Ammon's horn (tissue), 1 donor: ENCODE results near the gene AVP.

Experiments
- DNase-seq: peaks from one replicate; pipeline ENCODE4 v3.0.0-alpha.2; 2016; ENCODE audit warnings: low spot score

Gene AVP

DNA sequence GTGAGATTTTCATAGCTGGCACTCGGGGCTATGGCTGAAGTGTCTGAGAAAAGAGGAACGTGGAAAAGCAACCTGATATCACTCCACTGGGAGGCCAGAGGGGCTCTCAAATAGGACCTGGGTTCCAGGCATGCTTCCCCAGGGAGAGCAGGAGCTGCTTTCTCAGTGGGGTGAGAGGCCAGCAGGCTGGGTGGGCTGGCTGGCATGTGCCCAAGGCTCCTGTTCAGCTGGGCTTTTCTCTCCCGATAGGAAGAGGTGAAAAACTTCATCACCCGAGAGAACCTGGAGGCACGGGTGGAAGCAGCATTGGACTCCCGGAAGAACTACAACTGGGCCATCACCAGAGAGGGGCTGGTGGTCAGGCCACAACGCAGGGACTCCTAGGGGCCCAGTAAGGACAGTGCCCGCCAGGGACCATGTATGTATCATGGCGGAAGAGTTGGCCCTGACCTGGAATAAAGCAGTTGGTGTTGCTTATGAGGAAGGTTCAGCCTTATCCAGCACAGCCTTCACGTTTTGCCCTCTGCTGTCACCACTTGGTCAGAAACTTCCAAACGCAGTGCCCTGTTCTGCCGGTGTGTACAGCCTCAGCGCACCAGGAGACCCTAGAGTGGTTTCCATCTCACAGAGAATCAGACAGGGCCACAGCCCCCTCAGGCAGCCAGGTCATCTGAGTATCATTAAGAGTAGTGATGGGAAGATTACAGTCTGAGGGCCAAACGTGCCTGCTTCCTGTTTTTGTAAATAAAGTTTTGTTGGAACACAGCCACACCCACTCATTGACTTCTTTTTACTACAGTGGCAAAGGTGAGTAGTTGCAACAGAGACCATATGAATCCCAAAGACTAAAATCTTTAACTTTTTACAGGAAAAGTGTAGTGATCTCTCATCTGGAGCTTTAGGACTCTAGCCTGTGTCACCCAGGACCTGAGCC is 36.8 kb downstream of the AVP start:
- DNase-seq = no peak

DNA sequence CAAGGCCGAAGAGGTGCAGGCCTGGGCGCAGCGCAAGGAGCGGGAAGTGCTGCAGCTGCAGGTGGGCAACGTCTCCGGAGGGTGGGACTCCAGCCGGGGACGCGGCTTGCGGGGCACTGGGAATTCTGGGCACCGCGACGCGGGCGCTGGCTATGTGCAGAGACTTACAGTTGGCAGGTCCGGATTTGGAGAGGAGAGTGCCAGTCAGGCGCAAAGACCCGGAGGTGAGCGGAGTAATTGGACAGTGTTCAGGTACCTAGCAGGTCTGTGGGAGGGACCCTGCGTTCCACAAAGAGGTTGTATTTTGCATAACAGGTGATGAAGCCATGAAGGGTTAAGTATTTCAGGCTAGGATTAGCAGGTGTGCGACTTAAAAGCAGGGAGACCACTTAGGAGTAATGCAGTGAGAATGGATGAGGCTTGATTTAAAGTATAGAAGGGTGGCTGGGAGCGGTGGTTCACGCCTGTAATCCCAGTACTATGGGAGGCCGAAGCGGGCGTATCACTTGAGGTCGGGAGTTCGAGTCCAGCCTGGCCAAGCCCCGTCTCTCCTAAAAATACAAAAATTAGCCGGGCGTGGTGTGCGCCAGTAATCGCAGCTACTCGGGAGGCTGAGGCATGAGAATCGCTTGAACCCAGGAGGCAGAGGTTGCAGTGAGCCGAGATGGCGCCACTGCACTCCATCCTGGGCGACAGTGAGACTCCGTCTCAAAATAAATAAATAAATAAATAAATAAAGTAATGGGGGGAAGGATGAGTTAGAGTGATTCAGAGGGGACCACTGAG is 37.7 kb downstream of the AVP start:
- no peak for DNase-seq

DNA sequence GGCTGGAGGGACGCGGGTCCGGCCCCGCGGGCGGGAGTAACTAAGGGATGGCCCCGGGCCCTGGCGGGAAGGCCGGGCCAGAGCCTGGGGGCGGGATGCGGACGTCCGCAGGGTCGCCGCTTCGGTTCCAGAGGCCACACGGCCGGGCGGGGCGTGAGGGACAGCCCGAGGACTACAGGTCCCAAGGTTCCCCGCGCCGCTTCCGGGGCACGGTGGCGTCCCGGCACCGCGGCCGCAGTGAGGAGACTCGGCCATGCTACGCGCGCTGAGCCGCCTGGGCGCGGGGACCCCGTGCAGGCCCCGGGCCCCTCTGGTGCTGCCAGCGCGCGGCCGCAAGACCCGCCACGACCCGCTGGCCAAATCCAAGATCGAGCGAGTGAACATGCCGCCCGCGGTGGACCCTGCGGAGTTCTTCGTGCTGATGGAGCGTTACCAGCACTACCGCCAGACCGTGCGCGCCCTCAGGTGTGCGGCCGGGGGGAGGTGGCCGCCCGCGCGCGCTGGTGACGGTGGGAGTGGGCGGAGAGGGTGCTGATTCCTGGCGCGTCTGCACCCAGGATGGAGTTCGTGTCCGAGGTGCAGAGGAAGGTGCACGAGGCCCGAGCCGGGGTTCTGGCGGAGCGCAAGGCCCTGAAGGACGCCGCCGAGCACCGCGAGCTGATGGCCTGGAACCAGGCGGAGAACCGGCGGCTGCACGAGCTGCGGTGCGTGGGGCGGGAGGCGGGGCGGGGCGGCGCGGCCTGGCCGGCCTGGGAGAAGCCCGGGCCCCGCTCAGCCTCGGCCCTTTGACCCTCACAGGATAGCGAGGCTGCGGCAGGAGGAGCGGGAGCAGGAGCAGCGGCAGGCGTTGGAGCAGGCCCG is 38.5 kb downstream of the AVP start, which contains the start of gene MRPS26:
MRPS26 (plus strand) TSS at position 237 of the 861 bp plus-strand sequence; CDS start at position 254, 17 bp downstream.
- peak; percentile 93 for DNase-seq

DNA sequence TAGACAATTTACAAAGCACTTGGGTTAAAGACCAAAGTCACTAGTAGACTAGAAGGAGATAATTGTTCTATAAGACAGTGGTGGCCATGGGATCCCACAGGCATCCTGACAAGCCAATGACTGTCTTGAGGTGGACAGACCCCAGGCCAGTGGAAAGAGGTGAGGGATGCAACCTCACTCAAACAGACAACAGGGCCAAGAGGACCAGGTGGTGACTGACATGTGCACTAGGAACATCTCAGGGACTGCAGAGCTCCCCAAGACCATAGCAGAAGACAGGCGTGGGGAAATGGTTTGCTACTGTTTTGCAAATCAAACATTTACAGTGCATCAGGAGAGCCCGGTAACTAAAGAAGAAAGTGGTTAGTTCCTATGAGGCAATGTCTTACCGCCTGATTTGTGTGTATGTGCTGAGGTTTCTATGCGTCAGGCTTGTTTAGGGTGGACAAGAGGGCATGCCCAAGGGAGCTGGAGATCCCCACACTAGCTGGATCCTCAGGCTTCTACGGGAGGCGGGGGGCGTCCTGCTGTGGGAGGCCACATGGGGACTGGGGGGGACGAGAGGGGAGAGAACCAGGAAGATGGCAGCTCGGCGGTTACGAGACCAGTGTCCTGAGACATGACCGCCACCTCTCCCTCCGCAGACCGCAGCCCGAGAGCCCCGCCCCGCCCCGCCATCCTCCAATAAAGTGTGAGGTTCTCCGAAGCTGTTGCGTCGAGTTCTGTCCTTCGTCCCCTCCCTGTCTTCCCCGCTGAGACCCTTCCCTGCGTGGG is 39.3 kb downstream of the AVP start:
- DNase-seq = peak; percentile 83

DNA sequence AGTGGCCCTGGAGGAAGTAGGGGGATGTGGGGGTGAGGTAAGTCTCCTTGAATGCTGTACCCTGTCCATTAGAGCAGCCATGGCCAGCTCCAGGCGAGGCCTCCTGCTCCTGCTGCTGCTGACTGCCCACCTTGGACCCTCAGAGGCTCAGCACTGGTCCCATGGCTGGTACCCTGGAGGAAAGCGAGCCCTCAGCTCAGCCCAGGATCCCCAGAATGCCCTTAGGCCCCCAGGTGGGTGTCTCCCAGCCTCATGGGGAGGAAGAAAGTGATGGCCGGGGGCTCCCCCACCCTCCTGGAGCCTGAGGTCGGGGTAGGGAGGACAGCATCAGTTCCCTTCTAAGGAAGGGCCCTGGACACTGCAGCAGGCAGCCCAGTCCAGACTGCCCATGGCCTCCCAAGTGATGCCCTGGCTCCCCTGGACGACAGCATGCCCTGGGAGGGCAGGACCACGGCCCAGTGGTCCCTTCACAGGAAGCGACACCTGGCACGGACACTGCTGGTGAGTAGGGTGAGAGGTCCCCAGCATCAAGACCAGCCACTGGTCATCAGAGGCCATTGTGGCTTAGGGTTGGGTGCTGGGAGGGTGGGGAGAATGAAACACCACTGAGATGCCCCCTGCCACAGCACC is 40.1 kb downstream of the AVP start:
- DNase-seq = no peak

DNA sequence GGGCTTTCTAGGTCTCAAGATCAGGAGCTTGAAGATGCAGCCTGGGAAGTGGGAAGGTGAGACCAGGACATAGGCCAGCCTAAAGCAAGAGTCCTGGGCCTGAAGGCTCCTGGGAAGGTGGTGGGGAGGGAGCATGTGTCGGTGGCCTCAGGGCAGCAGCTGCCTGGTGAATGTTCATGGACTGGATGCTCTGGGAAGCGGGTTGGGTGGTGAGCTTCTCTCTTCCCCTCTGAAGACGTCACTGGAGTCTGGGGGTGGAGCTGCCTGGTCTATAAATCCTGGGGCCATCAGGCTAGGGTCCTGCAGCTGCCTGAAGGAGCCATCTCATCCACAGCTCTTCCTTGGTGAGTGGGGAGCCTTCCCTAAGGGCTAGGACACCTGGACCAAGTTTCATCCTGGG is 41.2 kb downstream of the AVP start, which contains the start of gene GNRH2:
GNRH2 (plus strand) TSS at position 301 of the 400 bp plus-strand sequence. CDS start 793 bp downstream, outside the sequence.
- DNase-seq = no peak

DNA sequence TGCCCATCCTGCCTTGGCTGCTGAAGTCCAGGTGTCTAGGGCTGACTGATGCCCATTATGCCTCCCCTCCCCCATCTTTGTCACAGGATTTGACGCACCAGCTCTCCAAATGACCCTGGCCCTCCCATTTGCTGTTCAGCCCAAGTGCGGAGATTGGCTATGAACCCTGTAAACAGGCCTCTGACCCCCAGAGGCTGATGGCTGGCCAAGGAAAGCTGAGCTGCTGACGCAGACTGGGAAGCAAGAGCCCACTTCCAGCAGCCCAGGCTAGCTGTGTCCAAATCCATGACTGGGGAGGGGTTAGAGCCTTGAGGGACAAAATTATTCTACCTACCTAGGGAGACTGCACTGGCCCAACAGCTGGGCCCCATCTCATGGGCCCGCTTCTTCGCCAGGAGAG is 41.9 kb downstream of the AVP start:
- no peak for DNase-seq

DNA sequence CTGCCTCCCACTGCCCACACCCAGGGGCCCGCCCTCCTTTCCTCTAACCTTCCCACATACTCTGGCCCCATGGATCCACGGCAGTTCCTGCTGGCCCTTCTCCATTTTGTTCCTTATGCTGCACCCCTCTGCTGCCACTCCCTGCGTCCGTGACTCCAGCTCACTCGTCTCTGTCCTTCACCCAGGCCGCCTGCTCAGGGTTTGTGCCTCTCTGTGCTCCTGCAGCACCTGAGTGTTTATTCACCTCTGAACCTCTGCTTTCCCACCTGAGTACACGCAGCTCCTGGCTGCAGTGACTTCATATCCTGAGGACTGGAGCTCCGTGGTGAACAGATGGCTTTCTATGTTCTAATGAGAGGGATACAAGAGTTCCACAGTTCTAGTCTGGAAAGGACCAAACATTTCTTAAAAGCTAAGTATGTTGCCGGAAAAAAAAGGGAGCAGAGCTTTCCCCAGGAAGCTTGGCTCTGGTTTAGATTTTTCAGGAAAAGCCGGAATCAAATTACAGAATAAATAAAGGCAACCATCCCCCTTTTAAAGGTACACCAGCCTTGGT is 42.6 kb downstream of the AVP start:
- no peak for DNase-seq

DNA sequence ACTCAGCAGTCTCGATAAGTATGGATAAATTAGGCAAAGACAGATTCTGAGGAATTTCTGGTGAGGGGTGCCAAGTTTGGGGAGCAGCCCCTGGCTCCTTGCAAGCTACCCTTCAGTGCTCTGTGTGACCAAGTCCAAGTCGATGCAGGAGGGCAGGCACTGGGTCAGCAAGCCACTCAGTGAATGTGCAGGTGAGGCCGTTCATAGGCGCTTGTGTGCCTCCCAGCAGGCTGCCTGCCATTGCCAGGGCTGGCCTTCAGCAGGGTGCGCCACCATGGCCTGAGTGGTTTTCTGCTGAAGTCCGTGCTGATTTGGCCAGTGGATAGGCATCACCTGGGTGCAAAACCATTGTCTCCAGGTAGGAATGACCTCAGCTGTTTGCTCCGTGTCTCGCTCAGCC is 44.4 kb downstream of the AVP start:
- DNase-seq = no peak

DNA sequence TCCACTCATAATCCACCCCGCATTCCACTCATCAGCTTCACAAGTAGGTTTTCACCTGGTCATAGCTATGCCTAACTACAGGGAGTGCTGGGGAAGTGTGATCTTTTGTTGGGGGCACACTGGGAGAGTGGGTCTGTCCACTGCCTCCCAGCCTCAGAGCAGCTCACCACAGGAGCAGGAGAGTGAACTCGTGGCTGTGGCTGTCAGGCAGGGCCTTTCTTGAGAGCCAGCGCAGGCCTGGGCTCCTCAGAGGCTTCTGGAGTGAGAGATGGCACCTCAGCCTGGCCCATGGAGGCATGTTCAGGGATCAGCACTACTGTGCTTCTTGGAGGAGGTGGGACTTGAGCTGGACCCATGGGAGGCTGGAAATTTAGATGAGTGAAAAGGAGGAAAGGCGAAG is 45.1 kb downstream of the AVP start:
- no peak for DNase-seq

DNA sequence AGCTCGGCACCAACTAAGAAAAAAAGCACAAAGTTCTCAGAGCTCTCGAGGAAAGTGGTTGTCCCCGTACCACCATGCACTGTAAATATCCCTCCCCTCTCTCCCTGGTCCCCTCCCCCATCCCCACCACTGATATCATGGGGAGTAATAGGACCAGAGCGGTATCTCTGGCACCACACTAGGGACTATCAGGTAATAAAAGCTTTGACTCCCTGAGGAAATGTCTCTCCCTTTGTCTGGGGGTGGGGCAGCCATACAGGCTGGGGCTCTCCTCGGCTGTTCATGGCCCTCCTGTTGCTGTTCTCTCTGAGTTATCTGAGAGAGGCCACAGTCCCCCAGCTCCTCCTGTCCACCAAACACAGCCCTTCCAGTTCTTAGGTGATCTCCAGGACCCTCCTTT is 46.1 kb downstream of the AVP start:
- DNase-seq = no peak

DNA sequence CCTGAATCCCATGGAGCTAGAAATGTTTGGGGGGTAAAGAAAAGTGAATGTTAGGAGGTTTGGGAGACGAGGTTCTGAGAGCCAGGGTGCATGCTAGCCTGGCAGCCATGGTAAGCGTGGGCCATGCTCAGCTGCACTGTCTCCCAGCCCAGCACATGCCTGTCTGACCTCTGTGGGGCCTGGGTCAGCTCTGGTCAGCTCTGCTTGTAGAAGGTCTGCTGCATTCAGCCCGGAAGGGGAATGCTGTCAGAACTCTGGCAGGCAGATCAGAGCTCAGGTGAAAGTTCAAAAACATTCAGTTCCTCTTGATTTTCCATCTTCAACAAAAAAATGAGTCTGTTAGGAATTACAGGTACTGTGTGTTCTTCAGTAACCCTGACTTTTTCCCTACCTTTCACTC is 46.9 kb downstream of the AVP start:
- DNase-seq = no peak

DNA sequence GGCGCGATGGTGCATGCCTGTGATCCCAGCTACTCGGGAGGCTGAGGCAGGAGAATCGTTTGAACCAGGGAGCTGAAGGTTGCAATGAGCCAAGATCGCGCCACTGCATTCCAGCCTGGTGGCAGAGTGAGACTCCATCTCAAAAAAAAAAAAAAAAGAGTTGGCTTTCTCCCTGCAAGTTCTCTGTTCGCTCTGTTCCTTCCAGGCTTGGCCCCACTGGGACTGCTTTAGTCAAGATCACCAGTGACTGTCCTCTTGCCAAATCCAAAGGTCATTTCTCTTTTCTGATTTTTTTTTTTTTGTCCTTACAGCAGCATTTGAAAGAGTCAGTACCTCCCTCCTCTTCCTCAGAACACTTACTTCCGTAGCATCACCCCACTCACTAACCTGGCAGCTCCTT is 51.9 kb downstream of the AVP start:
- DNase-seq = no peak
